D341Med (cell line): Measurements from ENCODE around the gene LMX1B.
"Not testable (repeated sequence)": the region's sequence is repeated elsewhere in the genome, so short reads cannot be mapped to it uniquely, and the experiment has no call there.

Source experiments
- DNase-seq: peaks from one replicate; pipeline ENCODE4 v3.0.0; 2012; ENCODE audit warnings: low spot score

Gene LMX1B

DNA sequence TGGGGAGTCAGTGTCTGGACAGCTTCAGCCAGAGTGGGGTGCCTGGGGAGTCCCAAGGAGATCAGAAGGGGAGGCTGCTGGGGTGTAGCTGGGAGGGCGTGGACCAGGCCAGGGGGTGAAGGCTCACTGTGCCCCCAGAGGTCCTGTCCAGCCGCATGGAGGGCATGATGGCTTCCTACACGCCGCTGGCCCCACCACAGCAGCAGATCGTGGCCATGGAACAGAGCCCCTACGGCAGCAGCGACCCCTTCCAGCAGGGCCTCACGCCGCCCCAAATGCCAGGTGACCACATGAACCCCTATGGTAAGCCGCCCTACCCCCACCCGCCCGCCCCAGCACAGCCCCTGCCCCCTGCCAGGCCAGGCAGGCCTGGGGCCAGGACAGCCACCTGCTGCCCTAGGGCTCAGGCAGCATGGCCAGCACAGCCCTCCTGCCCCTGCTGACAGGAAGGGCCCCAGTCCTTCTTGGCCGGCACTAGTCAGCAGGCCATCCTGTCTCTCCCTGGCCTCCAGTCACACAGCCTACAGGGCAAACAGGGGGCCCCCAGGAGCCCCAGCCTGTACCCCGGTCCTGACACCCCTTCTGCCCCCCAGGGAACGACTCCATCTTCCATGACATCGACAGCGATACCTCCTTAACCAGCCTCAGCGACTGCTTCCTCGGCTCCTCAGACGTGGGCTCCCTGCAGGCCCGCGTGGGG is 82.1 kb downstream of the LMX1B start:
- no peak for DNase-seq

- DNase-seq, result no peak
These were observed 82.8 kb downstream of the LMX1B start for GRCh38 chr9:126696401-126697145.

- no peak for DNase-seq
These were observed 83.6 kb downstream of the LMX1B start for GRCh38 chr9:126697330-126697729.

GRCh38 chr9:126698251-126698650 is 84.5 kb downstream of the LMX1B start:
- no peak for DNase-seq

DNA sequence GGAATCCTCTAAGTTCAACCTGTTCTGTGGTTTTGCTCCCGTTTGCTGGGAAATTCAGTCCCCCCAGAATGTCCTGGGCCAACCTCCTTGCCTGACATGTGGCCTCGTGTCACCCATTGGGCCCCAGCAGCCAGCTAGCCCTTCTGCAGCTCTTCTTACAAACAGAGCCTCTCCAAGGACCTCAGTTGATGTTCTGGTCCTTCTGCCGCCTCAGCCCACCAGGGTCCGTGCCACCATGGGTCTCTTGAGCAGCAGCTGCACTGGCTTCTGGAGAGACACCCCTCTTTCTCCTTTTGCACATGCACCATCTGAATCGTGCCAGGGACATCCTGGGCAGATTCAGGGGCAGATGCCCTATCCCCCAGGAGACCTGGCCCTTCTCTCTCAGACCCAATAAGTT is 85.0 kb downstream of the LMX1B start:
- no peak for DNase-seq

DNA sequence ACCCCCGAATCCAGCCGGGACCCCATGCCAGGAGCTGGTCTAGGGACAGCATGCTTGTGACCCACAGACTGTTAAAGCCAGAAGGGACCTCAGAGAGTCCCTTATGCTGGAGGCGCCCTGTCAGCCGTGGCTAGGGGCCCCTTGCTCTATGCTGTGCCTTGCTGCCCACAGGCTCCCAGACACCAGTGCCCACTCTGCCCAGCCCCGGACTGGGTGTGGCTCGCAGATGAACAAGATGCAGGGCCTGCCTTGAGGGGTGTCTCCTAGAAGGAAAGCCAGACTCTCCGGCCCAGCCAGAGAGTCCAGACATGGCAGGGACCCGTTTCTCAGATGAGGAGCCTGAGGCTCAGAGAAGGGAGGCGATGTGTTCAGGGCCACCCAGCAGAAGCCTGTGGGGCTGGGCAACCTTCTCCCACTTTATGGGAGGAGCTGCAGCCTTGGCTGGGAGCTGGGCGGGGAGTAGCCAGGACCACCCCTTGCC is 85.7 kb downstream of the LMX1B start:
- no peak for DNase-seq

- DNase-seq, result no peak
These were observed 86.6 kb downstream of the LMX1B start for GRCh38 chr9:126700296-126700695.

DNA sequence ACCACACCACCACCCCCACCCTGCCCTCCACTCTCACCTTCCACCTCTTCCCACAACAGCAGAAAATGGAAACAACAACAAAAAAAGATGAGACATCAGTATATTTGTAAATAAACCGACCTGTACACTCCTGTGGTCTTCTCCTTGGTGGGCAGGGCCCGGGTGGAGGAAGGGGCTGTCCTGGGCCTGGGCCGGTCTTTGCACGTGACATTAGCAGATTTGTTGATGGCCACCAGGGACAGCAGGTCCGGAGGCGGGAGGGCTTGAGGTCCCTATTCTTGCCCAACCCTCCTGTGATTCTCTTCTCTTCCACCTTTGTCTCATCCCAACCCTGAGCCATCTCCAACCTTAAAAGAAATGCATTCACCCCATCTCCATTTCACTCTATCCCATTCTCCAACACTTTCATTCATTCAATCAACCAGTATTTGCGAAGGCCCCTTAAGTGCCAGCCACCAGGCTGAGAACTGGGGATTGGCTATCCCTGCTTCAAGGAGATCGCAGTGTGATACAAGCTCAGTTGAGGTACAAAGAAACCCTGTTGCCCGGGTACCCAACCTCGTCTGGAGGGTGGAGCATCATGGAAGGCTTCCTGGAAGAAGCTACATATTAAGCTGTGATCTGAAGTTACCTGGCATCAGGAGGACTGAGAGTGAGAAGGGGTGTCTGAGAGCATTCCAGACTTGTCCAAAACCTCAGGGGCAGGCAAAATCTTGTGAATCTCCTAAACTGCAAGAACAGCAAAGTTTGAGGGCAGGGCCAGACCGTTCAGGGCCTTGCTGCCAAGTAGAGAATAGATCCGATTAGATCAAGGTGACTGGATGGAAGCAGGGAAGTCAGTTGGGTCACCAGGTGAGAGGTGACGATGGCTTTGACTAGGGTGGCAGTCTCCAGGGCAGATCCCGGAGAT is 87.4 kb downstream of the LMX1B start:
- no peak for DNase-seq

- peak; percentile 11 for DNase-seq
These were observed 88.0 kb downstream of the LMX1B start for GRCh38 chr9:126701813-126702140.

GRCh38 chr9:126702151-126703001 is 88.6 kb downstream of the LMX1B start:
- peak; percentile 76 for DNase-seq

GRCh38 chr9:126703002-126703865 is 89.5 kb downstream of the LMX1B start:
- peak; percentile 28 for DNase-seq

DNA sequence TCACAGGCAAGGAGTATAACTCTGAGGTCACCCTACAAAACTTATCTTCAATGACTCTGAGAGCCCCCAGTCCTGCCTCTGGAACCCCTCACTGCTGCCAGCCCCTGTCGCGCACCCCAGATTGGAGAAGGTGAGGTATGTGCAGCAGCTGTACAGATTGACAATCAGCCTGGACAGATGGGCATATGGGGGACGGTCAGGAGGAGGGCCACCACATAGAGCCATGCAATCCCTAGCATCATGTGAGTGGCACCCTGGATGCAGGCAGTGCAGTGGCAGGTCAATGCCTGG is 90.1 kb downstream of the LMX1B start:
- no peak for DNase-seq

- peak; percentile 45 for DNase-seq
These were observed 90.6 kb downstream of the LMX1B start for GRCh38 chr9:126704157-126704891.

DNA sequence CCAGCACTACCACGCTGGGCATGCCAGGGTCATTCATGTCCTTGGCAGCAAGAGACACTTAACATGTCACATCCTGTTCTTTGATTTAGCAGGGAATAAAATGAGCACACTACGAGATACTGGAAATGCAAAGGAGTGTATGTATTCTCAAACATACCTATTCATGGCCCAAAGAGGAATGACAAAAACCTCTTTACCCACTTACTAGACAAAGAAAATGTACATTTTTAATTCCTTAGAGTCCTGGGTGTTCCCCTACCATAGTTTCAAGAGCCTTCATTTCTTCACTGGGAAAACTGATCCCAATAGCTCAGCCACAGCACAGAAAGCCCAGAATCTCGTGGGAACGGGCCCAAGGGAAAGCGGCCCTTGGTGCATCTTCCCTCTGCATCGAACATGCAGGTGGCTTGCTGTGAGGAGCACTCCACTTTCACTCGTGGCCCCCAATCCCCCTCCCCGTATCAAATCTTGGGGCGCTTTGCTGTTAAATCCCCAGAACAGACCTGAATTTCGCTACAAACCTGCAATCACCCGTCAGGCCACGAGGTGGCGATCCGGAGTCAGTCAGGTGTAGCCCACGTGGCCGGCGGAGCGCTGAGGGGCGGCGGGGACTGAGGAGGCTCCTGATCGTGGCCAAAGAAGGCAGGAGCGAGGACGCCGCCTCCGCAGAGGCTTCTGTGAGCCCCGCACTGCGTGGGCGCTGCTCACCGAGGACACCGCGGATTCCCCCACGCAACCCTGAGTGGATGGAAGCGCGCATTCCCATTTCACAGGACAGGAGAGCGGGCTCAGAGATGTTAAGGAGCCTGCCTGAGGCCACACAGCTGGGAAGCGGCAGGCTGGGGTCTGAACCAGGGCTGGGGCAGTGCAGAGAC is 91.4 kb downstream of the LMX1B start:
- peak; percentile 89 for DNase-seq

DNA sequence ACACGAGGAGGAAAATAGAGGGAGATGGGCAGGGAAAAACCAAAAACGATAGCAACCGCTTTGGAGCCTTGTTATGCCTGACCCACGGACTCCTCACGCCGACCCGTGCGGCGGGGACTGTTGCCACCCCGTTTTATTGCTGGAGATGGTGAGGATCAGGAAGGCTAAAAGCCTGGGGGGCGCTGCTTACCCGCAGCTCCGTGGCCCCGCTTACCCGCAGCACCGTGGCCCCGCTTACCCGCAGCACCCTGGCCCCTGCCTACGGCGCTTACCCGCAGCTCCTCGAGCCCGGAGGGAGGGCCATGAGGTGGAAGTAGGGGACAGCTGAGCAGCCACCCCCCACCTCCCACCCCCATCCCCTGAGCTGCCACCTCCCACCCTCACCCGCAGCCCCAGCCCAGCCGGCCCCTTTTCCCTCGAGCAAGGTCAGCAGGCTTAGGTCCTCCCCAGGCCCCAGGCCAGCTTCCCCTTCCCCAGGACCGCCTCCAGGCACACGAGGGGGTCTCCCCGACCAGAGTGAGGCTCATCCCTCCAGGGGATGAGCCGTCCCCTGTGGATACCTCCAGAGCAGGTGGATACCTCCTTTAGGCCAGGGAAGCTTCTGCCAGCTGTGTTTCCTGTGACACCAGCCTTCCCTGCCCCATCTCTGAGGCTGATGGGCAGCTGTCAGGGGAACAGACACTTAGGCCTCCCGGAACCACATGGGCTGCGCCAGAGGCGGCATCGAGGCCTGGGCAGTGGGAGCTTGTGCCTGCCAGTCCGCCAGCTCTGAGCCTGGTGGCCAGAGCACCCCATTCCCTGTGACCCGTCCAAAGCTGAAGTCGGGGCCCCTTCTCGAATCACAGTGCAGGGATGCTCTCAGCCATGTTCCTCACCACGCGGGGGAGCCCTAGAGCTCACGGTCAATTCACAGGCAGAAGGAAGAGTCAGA is 92.3 kb downstream of the LMX1B start:
- peak; percentile 72 for DNase-seq

GRCh38 chr9:126706698-126707053 is 92.9 kb downstream of the LMX1B start:
- DNase-seq, result no peak

DNA sequence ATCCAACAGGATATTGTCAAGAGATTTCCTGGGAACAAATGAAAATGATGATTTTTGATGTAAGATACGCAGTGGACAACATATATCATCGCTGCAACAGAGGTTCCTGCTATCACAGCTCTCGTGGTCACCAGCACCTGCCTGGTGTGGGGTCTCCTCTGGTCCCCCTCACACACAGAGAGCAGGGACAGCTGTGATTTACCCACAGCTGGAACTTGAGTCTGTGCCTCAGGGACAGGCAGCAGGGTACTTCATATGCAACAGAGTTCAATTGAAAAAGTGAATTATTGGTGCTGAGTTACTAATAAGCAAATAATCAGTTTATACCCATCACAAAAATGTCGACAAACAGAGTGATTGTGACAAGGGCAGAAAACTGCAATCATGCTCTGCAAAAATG is 93.4 kb downstream of the LMX1B start:
- no peak for DNase-seq

- not testable (repeated sequence) for DNase-seq
These were observed 94.0 kb downstream of the LMX1B start for GRCh38 chr9:126707712-126708111.
